Raji (cell line): Measurements from ENCODE around the gene PATJ.

Experiments
- POLR2A ChIP-seq: IDR thresholded peaks from 2 replicates; pipeline ENCODE4 v1.6.1; 2011; ENCODE audit warnings: low read depth, low read length, control low read depth; ENCODE audit not compliant: insufficient read depth

Gene PATJ

DNA sequence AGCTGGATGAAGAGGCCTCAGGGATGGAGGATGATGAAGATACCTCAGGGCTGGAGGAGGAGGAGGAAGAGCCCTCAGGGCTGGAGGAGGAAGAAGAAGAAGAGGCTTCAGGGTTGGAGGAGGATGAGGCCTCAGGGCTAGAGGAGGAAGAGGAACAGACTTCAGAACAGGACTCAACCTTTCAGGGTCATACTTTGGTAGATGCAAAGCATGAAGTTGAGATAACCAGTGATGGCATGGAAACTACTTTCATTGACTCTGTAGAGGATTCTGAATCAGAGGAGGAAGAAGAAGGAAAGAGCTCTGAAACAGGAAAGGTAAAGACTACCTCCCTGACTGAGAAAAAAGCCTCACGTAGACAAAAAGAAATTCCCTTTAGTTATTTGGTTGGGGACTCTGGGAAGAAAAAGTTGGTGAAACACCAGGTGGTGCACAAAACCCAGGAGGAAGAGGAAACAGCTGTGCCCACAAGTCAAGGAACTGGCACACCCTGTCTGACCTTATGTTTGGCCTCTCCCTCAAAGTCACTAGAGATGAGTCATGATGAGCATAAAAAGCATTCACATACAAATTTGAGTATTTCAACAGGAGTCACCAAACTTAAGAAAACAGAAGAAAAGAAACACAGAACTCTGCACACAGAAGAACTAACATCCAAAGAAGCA is 467.8 kb downstream of the PATJ start:
- TF ChIP-seq POLR2A: no peak

DNA sequence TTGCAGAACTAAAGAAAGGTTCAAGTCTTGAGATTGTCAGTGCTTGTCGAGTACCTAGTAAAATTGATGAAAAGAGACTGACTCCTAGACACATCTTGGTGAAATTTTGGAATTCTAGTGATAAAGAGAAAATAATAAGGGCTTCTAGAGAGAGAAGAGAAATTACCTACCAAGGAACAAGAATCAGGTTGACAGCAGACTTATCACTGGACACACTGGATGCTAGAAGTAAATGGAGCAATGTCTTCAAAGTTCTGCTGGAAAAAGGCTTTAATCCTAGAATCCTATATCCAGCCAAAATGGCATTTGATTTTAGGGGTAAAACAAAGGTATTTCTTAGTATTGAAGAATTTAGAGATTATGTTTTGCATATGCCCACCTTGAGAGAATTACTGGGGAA is 468.7 kb downstream of the PATJ start:
- no peak for TF ChIP-seq POLR2A

DNA sequence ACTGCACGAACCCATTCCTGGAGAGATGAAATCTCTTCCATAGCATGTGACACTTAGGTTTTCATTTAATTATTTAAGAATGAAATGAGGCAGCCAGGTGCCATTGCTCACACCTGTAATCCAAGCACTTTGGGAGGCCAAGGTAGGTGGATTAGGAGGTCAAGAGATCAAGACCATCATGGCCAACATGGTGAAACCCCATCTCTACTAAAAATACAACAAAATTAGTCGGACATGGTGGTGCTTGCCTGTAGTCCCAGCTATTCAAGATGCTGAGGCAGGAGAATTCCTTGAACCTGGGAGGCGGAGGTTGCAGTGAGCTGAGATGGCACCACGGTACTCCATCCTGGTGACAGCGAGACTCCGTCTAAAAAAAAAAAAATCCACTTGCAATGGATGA is 470.1 kb downstream of the PATJ start:
- no peak for TF ChIP-seq POLR2A

DNA sequence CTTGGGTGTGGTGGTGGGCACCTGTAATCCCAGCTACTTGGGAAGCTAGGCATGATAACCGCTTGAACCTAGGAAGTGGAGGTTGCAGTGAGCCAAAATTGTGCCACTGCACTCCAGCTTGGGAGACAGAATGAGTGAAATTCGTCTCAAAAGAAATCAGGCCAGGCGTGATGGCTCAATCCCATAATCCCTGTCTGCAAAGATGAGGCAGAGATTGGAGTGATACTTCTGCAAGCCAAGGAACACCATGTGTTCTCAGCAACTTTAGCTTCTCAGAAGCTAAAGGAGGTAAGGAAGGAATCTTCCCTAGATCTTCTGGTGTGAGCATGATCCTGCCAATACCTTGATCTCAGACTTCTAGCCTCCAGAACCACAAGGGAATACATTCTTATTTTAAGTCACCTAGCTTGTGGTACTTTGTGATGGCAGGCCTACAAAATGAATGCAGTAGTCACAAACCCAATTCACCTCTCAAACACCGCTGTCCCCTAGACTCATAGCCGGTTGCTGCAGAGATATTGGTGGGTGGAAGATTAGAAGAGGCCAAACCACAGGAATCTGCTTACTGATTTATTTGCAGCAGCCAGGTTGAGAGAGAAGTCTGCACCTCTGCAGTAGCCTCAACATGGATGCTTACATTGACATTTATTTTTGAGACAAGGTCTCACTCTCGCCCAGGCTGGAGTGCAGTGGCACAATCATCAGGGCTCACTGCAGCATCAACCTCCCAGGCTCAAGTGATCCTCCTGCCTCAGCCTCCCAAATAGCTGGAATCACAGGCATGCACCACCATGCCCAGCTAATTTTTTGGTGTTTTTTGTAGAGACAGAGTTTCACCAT is 471.0 kb downstream of the PATJ start:
- no peak for TF ChIP-seq POLR2A

DNA sequence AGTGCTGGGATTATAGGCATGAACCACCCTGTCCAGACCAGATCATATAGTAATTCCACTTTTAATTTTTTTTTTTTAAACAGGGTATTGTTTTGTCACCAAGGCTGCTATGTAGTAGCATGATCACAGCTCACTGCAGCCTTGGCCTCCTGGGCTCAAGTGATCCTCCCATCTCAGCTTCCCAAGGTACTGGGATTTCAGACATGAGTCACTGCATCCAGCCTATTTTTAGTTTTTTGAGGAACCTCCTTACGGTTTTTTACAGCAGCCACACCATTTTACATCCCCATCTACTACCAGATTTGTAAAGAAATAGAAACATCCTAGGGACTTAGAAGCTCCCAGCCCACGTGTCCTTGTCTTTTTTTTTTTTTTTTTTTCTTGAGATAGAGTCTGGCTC is 476.3 kb downstream of the PATJ start:
- no peak for TF ChIP-seq POLR2A

DNA sequence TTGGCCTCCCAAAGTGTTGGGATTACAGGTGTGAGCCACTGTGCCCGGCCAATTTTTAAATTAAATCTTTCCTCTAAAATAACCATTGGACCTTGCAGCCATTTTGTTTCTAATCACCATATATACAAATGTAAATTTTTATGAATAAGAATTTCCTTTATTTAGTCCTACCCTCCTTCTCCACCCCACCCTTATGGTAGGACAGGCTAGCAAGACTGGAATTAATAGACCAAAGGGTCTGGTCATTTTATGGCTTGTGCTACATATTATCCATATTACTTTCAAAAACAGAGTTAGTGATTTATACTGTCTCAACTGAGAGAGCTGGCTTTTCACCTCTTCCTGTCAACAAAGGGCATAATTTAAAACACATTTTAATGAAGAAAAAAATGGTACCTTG is 478.9 kb downstream of the PATJ start:
- no peak for TF ChIP-seq POLR2A

DNA sequence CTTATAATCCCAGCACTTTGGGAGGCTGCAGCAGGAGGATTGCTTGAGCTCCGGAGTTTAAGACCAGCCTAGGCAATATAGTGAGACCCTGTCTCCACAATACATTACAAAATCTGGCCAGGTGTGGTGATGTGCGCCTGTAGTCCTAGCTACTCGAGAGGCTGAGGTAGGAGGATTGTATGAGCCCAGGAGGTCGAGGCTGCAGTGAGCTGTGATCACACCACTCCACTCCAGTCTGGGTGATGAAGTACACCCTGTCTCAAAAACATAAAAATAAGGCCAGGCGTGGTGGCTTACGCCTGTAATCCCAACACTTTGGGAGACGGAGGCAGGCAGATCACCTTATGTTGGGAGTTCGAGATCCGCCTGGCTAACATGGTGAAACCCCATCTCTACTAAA is 480.0 kb downstream of the PATJ start:
- no peak for TF ChIP-seq POLR2A

DNA sequence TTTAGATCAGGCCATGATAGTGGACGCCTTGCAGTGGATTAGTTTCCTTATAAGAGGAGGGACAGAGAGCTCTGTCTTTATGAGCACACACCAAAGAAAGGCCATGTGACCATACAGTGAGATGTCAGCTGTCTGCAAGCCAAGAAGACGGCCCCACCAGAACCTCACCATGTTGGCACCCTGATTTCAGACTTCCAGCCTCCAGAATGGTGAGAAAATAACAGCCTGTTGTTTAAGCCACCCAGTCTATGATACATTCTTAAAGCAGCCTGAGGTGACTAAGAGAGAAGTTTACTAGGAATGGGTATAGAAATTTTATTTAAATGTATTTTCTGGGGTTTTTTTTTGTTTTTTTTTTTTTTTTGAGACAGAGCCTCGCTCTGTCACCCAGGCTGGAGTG is 481.9 kb downstream of the PATJ start:
- TF ChIP-seq POLR2A: no peak

DNA sequence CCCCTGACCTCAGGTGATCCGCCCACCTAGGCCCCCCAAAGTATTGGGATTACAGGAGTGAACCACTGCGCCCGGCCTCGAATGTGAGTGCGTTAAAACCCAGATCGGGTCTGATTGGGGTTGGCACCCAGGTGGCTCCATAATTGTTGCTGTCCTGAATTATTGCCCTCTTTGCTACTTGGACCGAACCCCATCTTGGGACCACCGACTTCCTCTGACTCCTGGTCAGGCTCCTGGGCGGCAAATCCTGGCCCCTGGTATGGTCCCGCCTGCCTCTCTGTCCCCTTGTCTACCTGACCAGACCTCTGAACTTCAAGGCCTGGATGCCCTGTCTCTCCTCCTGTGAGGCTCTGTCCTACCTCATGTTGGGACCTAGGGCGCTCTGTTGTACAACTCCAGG is 485.2 kb downstream of the PATJ start:
- TF ChIP-seq POLR2A: no peak
